ENCODE results near the gene PTPN12.

DNA sequence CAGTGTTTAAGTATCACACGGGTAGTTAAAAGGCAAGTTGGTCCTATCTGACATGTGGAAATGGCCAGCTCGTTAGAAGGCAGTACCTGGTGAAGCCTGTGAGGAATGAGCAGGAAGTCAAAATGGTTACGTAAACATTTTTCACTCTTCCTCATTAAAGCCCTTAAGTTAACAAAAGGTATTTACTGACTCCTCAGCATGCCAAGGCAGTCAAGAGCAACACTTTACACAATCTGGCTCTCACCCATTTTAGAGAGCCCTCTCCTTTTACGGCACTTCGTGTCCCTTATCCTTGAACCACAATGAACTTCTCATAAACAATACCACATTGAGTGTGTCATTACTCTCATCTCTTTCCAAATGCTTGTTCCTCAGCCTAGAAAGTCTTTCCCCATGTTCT is 148.1 kb downstream of the PTPN12 start:
- TF ChIP-seq, protein P1, sequence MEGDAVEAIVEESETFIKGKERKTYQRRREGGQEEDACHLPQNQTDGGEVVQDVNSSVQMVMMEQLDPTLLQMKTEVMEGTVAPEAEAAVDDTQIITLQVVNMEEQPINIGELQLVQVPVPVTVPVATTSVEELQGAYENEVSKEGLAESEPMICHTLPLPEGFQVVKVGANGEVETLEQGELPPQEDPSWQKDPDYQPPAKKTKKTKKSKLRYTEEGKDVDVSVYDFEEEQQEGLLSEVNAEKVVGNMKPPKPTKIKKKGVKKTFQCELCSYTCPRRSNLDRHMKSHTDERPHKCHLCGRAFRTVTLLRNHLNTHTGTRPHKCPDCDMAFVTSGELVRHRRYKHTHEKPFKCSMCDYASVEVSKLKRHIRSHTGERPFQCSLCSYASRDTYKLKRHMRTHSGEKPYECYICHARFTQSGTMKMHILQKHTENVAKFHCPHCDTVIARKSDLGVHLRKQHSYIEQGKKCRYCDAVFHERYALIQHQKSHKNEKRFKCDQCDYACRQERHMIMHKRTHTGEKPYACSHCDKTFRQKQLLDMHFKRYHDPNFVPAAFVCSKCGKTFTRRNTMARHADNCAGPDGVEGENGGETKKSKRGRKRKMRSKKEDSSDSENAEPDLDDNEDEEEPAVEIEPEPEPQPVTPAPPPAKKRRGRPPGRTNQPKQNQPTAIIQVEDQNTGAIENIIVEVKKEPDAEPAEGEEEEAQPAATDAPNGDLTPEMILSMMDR (conservative IDR thresholded peaks at IDR 0.05 in 1 of 2, IDR thresholded peaks at IDR 0.05 in 1 of 2; ENCODE audit: low read depth in 1 of 2, low read length in 2 of 2) = no peak
- no peak for TF ChIP-seq EZH2 (IDR thresholded peaks at IDR 0.05; ENCODE audit: low read length, missing control alignments)
